Aorta (tissue), 5 donors: ENCODE data around the gene KLHDC10. TPM values are rescaled to one million over a fixed set of nuclear protein-coding genes. Genes with fewer than 3 reads are reported as not detected.
"Not testable (repeated sequence)": the region's sequence is repeated elsewhere in the genome, so short reads cannot be mapped to it uniquely, and the experiment has no call there.

Source experiments
- ATAC-seq: fragments of 200-7000 bp; cut with Tn5 transposase; one replicate; pipeline ENCODE4 v1.9.1; 2022; ENCODE audit warnings: moderate library complexity; ENCODE audit not compliant: low FRiP score
- DNase-seq, 2 donors: peaks; one replicate each; pipeline ENCODE4 v3.0.0-alpha.2; 2020
- H3K27ac ChIP-seq, 2 donors: one replicate each; pipeline ENCODE4 v1.5.1; 2013; ENCODE audit warnings: low read length in 2 of 2, mild to moderate bottlenecking in 2 of 2, moderate library complexity in 2 of 2, control low read depth in 1 of 2, inconsistent platforms in 1 of 2, low read depth in 1 of 2
- H3K27me3 ChIP-seq, 2 donors: one replicate each; pipeline ENCODE4 v1.6.1; 2013; ENCODE audit warnings: control low read depth in 1 of 2, low read length in 1 of 2, mild to moderate bottlenecking in 1 of 2, moderate library complexity in 1 of 2; ENCODE audit not compliant: insufficient read depth in 2 of 2, control insufficient read depth in 1 of 2
- H3K36me3 ChIP-seq, 2 donors: one replicate each; pipeline ENCODE4 v1.6.1; 2013; ENCODE audit warnings: control low read depth in 1 of 2, low read length in 1 of 2, mild to moderate bottlenecking in 1 of 2; ENCODE audit not compliant: insufficient read depth in 2 of 2, control insufficient read depth in 1 of 2
- H3K4me1 ChIP-seq, 2 donors: one replicate each; pipeline ENCODE4 v1.6.1; 2013; ENCODE audit warnings: low read length in 2 of 2, control low read depth in 1 of 2, mild to moderate bottlenecking in 1 of 2, moderate library complexity in 1 of 2; ENCODE audit not compliant: insufficient read depth in 2 of 2, control insufficient read depth in 1 of 2
- H3K4me3 ChIP-seq, 2 donors: one replicate each; pipeline ENCODE4 v1.5.1; 2013; ENCODE audit warnings: low read length in 2 of 2, control low read depth in 1 of 2, mild to moderate bottlenecking in 1 of 2
- H3K9me3 ChIP-seq: one replicate; pipeline ENCODE4 v1.6.1; 2013; ENCODE audit warnings: mild to moderate bottlenecking, low read length; ENCODE audit not compliant: control insufficient read depth
- WGBS, 2 donors: extraction: QIAGEN DNeasy Blood & Tissue Kit; methylation state at CpG; one replicate each; pipeline ENCODE4 v1.1.7; 2013; 5-methylcytosine and 5-hydroxymethylcytosine counted together
- intact Hi-C, 2 donors: fragments of 100-400 bp; cut with DNase I; formaldehyde crosslinking; loops; one replicate each; pipeline versions ENCODE4 v1.14.2 to v1.15.0; 2022
- polyA plus RNA-seq, 2 donors: library from polyadenylated mRNA; stranded (reverse); fragments of 200-250 nt; gene quantifications; one replicate each; pipeline ENCODE4 v1.2.3, GENCODE V29; 2013
- total RNA-seq, 2 donors: library from RNA; stranded (reverse); fragmentation: NEBNext Ultra II Directional; extraction: Animal tissue kit (Norgen Biotek cat#: 25700); gene quantifications; one replicate each; pipeline ENCODE4 v1.2.1, GENCODE V29; 2021
- donor health status: healthy with polysubstance abuse.
- donor health status: Bipolar disorder and iron deficiency.
- donor health status: DM: no; HTN: no; CAD: no.
- donor health status: DM: no; HTN: no; CAD: no.
- donor health status: DM: yes; HTN: yes; CAD: no.

KLHDC10 gene
- total and polyA plus RNA-seq, 4 donors: 5.0 to 28.5 (median 18.5) TPM

DNA sequence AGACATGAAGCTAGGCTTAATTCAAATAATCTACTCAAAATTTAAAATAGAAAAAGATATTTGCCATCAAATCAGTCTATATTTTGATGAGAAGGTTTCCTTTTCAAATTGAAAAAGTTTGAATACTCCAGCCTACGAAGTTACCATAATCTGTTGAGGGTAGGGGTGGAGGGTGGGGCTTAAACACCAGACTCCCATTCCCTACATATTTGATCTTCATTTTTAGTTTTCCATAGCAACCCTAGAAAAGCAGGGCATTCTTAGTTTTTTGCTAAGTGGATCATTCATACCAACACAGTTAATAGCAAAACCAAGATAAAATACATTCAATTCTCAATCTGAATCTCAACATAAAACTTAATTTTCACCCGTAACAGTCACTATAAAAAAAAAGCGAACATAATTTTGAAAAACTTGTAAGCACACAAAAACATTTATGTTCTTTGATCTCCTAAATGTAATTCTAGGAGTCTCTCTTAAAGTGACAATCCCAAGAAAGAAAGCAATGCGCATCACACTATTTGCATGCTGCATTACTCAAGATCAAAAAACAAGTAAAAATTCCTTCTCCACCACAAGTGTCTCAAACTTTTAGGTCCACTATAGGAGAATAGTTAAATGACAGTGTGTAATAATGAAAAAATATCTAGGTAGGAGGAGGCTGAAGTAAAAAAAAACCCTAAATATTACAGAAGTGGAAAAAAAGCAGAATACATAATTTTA lies 104.1 kb downstream of the KLHDC10 start:
- WGBS, 2 donors: 88 to 92% methylated on average over 4 of the region's 4 CpGs
- Histone ChIP-seq H3K4me1 (no peaks in the 10 kb centered on the region), H3K27me3 (no peaks in the 10 kb centered on the region), H3K36me3 (peaks cover 2 to 3% of the 10 kb centered on the region in 2 donors), H3K9me3 (no peaks in the 10 kb centered on the region), H3K27ac (no peak overlapping the region), H3K4me3 (no peak overlapping the region)
- ATAC-seq: no peak
- no peak for DNase-seq
- intact Hi-C loops: no loop called here

DNA sequence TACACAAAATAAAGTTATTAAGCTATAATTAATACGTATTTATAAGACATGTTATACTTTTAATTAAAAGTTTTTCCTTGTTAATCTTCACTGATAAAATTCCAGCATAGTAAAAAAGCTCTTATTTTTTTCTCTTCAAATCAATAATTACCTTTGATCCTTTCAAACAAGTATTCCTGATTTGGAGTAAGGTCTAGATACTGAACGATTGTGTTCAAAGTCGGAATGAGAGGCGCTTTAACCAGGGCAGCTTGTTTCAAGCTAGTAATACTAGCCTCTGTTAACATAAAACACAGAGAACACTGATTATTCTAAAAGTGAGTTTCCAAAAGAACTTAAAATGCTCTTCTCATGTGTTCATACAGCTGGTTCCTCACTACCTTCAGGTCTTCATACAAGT lies 107.9 kb downstream of the KLHDC10 start:
- intact Hi-C loops: no loop called here
- ATAC-seq (no peak), DNase-seq (no peak)
- Histone ChIP-seq H3K27me3 (no peaks in the 10 kb centered on the region), H3K27ac (no peak overlapping the region), H3K9me3 (no peaks in the 10 kb centered on the region), H3K36me3 (peaks cover 0 to 4% of the 10 kb centered on the region in 2 donors), H3K4me1 (no peaks in the 10 kb centered on the region), H3K4me3 (no peak overlapping the region)
- WGBS, 2 donors: 92 to 96% methylated on average over 4 of the region's 4 CpGs

DNA sequence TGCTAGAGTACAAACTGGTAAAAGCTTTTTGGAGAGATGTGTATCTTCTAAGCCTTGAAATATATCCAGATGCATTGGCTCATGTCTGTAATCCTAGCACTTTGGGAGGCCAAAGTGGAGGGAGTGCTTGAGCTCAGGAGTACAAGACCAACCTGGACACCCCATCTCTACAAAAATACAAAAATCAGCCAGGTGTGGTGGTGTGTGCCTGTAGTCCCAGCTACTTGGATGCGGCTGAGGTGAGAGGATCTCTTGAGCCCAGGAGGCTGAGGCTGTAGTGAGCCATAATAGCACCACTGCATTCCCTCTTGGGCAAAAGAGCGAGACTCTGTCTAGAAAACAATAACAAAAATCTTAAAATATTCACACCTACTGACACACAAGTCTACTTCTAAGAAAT lies 109.3 kb downstream of the KLHDC10 start:
- no peaks in the 10 kb centered on the region for H3K9me3 ChIP-seq
- H3K4me1 ChIP-seq: no peaks in the 10 kb centered on the region
- H3K27ac ChIP-seq: no peak overlapping the region
- no peak overlapping the region for H3K4me3 ChIP-seq
- 95 to 99% methylated on average over 2 of the region's 2 CpGs for WGBS, 2 donors
- peaks cover 0 to 6% of the 10 kb centered on the region in 2 donors for H3K36me3 ChIP-seq
- no peaks in the 10 kb centered on the region for H3K27me3 ChIP-seq
- no peak for ATAC-seq
- DNase-seq: no peak
- intact Hi-C loops: no loop called here

DNA sequence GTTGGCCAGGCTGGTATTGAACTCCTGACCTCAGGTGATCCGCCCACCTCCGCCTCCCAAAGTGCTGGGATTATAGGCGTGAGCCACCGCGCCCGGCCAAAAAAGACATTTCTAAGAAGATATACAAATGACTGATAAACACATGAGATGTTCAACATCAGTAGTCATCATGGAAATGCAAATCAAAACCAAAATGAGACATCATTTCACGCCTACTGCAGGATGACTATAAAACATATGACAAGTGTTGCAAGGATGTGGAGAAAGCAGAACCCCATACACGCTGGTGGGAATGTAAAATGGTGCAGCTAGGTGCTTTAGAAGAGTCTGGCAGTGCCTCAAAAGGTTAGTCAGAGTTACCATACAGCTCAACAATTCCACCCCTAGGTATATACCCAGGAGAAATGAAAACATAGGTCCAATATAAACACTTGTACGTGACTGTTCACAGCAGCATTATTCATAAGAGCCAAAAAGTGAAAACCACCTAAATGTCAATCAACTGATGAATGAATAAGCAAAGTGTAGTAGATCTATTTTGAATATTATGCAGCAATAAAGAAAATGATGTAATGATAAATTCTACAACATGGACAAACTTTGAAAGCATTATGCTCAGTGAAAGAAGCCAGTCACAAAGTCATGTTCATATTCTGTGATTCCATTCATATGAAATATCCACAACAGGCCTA lies 110.4 kb downstream of the KLHDC10 start:
- ATAC-seq (no peak), DNase-seq (no peak)
- Histone ChIP-seq H3K9me3 (no peaks in the 10 kb centered on the region), H3K4me3 (no peak overlapping the region), H3K36me3 (peaks cover 0 to 6% of the 10 kb centered on the region in 2 donors), H3K27me3 (no peaks in the 10 kb centered on the region), H3K27ac (no peak overlapping the region), H3K4me1 (no peaks in the 10 kb centered on the region)
- intact Hi-C loops: no loop called here
- 90% methylated on average over 9 of the region's 9 CpGs for WGBS, 2 donors

DNA sequence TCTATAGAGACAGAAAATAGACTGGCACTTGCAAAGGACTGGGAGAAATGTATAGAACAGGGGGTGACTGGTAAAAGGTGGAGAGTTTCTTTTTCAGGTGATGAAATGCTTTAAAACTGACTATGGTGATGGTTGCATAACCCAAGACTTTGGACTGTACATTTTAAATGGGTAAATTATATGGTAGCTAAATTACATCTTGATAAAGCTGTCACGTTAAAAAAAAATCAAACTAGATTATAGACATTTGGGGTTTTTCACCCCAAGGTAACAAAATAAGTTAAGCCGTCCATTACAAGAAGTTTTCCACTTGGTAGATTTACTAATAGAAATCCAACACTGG lies 110.9 kb downstream of the KLHDC10 start:
- ATAC-seq (no peak), DNase-seq (no peak)
- Histone ChIP-seq H3K4me1 (no peaks in the 10 kb centered on the region), H3K27me3 (no peaks in the 10 kb centered on the region), H3K27ac (no peak overlapping the region), H3K9me3 (no peaks in the 10 kb centered on the region), H3K4me3 (no peak overlapping the region), H3K36me3 (peaks cover 0 to 6% of the 10 kb centered on the region in 2 donors)
- 96 to 97% methylated on average over 2 of the region's 2 CpGs for WGBS, 2 donors
- intact Hi-C loops: no loop called here

DNA sequence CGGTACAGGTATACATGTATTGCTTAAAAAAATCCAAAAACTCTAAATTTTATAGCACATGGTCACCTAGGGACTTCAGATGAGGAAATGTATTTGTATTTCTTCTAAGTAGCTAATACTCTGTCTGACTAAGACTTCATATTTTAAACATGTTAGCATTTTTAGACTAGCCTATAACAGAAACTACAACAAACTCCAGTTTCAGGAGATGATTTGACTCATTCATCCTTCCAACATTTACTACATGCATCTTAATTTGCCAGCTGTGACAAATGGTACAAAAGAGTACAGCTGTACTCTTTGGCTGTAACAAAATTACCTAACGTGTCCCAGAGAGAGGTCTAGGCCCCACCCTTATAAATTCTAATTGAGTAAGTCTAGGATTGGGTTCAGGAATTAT lies 112.7 kb downstream of the KLHDC10 start:
- no peaks in the 10 kb centered on the region for H3K4me1 ChIP-seq
- no peaks in the 10 kb centered on the region for H3K9me3 ChIP-seq
- DNase-seq (no peak), ATAC-seq (no peak)
- peaks cover 0 to 6% of the 10 kb centered on the region in 2 donors for H3K36me3 ChIP-seq
- no peaks in the 10 kb centered on the region for H3K27me3 ChIP-seq
- intact Hi-C loops: no loop called here
- no peak overlapping the region for H3K27ac ChIP-seq
- WGBS, 2 donors: 29 to 44% methylated on average over 2 of the region's 2 CpGs
- H3K4me3 ChIP-seq: no peak overlapping the region

DNA sequence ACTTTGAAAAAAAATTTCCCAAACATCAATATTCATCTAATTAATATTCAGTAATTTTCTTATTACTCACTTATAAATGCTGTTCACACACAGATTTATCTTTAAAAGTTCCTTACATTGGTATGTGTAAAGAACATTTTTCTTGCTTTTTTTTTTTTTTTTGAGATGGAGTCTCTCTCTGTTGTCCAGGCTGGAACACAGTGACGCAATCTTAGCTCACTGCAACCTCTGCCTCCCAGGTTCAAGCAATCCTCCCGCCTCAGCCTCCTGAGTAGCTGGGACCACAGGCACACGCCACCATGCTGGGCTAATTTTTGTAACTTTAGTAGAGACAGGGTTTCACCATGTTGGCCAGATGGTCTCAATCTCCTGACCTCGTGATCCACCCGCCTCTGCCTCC lies 114.0 kb downstream of the KLHDC10 start:
- WGBS, 2 donors: 86 to 98% methylated on average over 5 of the region's 5 CpGs
- H3K27me3 ChIP-seq, intact Hi-C loops, ATAC-seq, H3K27ac ChIP-seq, H3K36me3 ChIP-seq, DNase-seq, H3K4me3 ChIP-seq, H3K9me3 ChIP-seq, H3K4me1 ChIP-seq: not testable (repeated sequence)
